K562 (cell line): ENCODE data around the gene PAF1. TPM values are rescaled to one million over a fixed set of nuclear protein-coding genes. Genes with fewer than 3 reads are reported as not detected.

ENCODE experiments used
- CHD2 ChIP-seq: IDR thresholded peaks from 2 replicates; pipeline ENCODE4 v1.6.1; 2011; ENCODE audit warnings: low read depth, low read length
- HDAC2 ChIP-seq: fragments of 450-650 bp; IDR thresholded peaks from 2 replicates; pipeline ENCODE4 v1.6.1; 2016; ENCODE audit warnings: mild to moderate bottlenecking
- MCM2 ChIP-seq: fragments of 450-650 bp; IDR thresholded peaks from 2 replicates; pipeline ENCODE4 v1.6.1; 2017; ENCODE audit warnings: low read depth, mild to moderate bottlenecking
- PHF8 ChIP-seq: fragments of 200-600 bp; sonication (generic); IDR thresholded peaks from 2 replicates; pipeline ENCODE4 v1.6.1; 2012; ENCODE audit warnings: mixed run types, mild to moderate bottlenecking, inconsistent platforms, low read length, moderate library complexity, borderline replicate concordance
- RBM17 ChIP-seq: fragments of 200-400 bp; formaldehyde crosslinking; IDR thresholded peaks from 2 replicates; pipeline ENCODE4 v1.6.1; 2017; ENCODE audit warnings: low read depth, mild to moderate bottlenecking, low read length, borderline replicate concordance
- TAL1 ChIP-seq: fragments of 450-650 bp; IDR thresholded peaks from 2 replicates; pipeline ENCODE4 v1.6.1; 2016; ENCODE audit warnings: mild to moderate bottlenecking
- ZBTB17 ChIP-seq: fragments of 450-650 bp; formaldehyde crosslinking; IDR thresholded peaks from 2 replicates; pipeline ENCODE4 v1.4.0; 2020; ENCODE audit warnings: mild to moderate bottlenecking
- ZBTB26 ChIP-seq: fragments of 450-650 bp; formaldehyde crosslinking; IDR thresholded peaks from 2 replicates; pipeline ENCODE4 v1.4.0; 2022; ENCODE audit warnings: missing genetic modification characterization
- ZNF212 ChIP-seq: fragments of 450-650 bp; formaldehyde crosslinking; IDR thresholded peaks from 2 replicates; pipeline ENCODE4 v1.4.0; 2020; ENCODE audit warnings: mild to moderate bottlenecking
- ZNF639 ChIP-seq, 2 experiments: fragments of 200-800 bp in 1 of 2; sonication (Bioruptor generic) in 1 of 2; sonication (generic) in 1 of 2; formaldehyde crosslinking in 1 of 2; IDR thresholded peaks in 1 of 2; conservative IDR thresholded peaks in 1 of 2; 2 replicates each; pipeline versions ENCODE4 v1.5.0 to v1.6.1; 2016 to 2020; ENCODE audit warnings: missing compliant biosample characterization in 1 of 2, missing genetic modification characterization in 1 of 2, missing genetic modification reagents in 1 of 2
- ZNF696 ChIP-seq: fragments of 250-450 bp; sonication (Bioruptor Pico); conservative IDR thresholded peaks from 2 replicates; pipeline ENCODE4 v1.4.0; 2020; ENCODE audit warnings: mild to moderate bottlenecking, moderate library complexity
- ZNF76 ChIP-seq: fragments of 250-450 bp; sonication (Bioruptor Pico); IDR thresholded peaks from 2 replicates; pipeline ENCODE4 v1.4.0; 2020; ENCODE audit warnings: mild to moderate bottlenecking, moderate library complexity, borderline replicate concordance
- polyA plus RNA-seq, 8 experiments: library from polyadenylated mRNA; depleted of rRNA in 4 of 8; stranded (reverse) in 5 of 8; unstranded in 3 of 8; fragments of >200 nt; fragmentation: Nextera tagmentation in 2 of 8; fragmentation: Illumina TruSeq in 1 of 8; extraction: Ambion mirVana in 2 of 8; extraction: Trizol in 1 of 8; gene quantifications; 2 replicates each; pipeline versions ENCODE4 v1.2.1 to v1.2.3, GENCODE V29; 2011 to 2014; ENCODE audit warnings: inconsistent platforms in 1 of 8, missing spikeins in 1 of 8
- total RNA-seq, 7 experiments: library from RNA; depleted of rRNA in 6 of 7; stranded (reverse); fragments of >200 nt in 6 of 7; fragmentation: Illumina TruSeq in 2 of 7; extraction: Trizol in 2 of 7; gene quantifications; 2 replicates each; pipeline versions ENCODE4 v1.2.1 to v1.2.3, GENCODE V29; 2011 to 2021; ENCODE audit warnings: low replicate concordance in 1 of 7
- TF ChIP-seq, protein P1 (sequence below): fragments of 250-450 bp; sonication (Bioruptor Pico); IDR thresholded peaks from 2 replicates; pipeline ENCODE4 v1.5.0; 2021; ENCODE audit warnings: mild to moderate bottlenecking, moderate library complexity
- TF ChIP-seq, protein P2 (sequence below), 2 experiments: IDR thresholded peaks; 2 replicates each; pipeline ENCODE4 v1.6.1; 2011; ENCODE audit warnings: borderline replicate concordance in 1 of 2, control low read depth in 1 of 2, low read depth in 1 of 2, low read length in 1 of 2, mild to moderate bottlenecking in 1 of 2, mixed read lengths in 1 of 2, moderate library complexity in 1 of 2; ENCODE audit not compliant: insufficient read depth in 1 of 2, insufficient read length in 1 of 2, poor library complexity in 1 of 2, severe bottlenecking in 1 of 2; ENCODE audit errors: extremely low read depth in 1 of 2
- TF ChIP-seq, protein P3 (sequence below): sonication (generic); formaldehyde crosslinking; IDR thresholded peaks from 2 replicates; pipeline ENCODE4 v1.4.0; 2020; ENCODE audit warnings: mild to moderate bottlenecking, missing genetic modification reagents

The PAF1 gene
- total and polyA plus RNA-seq, 9 of the 15 experiments (the other 6 are each of a cell fraction or from before 2014, with no cell fraction given), result 1.5 to 45.0 (median 33.8) TPM

- TF ChIP-seq, protein P1, sequence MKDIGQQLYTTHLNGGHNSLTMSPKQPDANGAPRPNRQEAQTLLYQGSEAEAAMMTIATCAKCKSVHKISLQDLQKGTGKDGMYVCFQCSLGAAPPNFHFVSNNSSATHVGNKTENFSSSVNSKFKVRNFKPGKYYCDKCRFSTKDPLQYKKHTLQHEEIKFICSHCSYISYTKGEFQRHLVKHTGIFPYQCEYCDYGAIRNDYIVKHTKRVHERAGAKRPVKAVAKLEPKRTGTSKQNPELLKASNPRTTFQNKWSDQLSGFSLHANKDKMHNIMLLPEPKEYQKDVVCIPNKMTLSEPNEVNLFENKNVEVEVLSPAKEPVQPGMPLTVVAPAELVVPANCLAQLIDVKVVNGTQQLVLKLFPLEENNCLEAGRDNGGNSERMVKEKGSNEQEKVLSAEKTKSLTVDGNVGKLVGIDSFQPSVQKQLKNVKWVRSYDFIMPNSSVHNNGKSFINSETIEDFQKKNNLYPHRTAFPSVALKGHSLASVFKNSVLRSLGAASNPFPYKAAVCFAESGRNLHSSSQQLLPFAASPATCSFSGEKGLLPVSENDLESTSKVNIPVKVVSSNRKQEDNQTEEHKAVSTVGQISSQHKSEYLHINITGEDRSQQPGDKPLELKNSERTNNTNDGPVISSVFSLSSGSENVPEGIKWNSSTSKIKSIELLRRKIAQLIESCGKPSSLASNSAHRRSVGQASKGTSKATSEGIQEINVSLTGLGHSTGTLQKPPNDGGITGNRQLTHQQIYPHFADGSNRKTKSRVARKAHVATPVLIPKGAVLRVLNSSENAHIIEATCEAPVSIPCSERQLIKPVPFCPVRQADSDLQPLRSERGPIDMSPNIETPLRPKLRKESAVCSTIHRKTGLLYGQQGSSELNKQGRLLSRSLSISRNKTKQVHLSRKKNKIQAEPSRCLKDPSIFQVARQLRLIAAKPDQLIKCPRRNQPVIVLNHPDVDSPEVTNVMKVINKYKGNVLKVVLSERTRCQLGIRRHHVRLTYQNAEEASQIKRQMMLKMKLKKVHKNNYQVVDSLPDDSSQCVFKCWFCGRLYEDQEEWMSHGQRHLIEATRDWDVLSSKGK (CRISPR knock-in tag), result no peak
- no peak for TF ChIP-seq HDAC2
- TF ChIP-seq CHD2, result peak; percentile 75
- TF ChIP-seq ZNF696 (CRISPR knock-in tag), result no peak
- no peak for TF ChIP-seq RBM17
- TF ChIP-seq PHF8, result peak; percentile 59; the same call in 1 of the 2 replicates
- no peak for TF ChIP-seq ZNF76 (CRISPR knock-in tag)
- TF ChIP-seq ZBTB26 (CRISPR knock-in tag), result peak; percentile 70
- TF ChIP-seq ZNF639 (CRISPR knock-in tag; conservative IDR thresholded peaks at IDR 0.05 in 1 of 2, IDR thresholded peaks at IDR 0.05 in 1 of 2), result peak in 1 of 2 experiments; percentile 81; a peak in 1 of 4 replicates
- TF ChIP-seq ZNF212 (CRISPR knock-in tag), result no peak
- TF ChIP-seq, protein P2, sequence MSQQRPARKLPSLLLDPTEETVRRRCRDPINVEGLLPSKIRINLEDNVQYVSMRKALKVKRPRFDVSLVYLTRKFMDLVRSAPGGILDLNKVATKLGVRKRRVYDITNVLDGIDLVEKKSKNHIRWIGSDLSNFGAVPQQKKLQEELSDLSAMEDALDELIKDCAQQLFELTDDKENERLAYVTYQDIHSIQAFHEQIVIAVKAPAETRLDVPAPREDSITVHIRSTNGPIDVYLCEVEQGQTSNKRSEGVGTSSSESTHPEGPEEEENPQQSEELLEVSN (IDR thresholded peaks at IDR 0.05; ENCODE audit: borderline replicate concordance in 1 of 2, extremely low read depth in 1 of 2, insufficient read depth in 1 of 2, insufficient read length in 1 of 2, low read depth in 1 of 2, low read length in 1 of 2, poor library complexity in 1 of 2, severe bottlenecking in 1 of 2), result peak; percentile 28 to 58
- peak; percentile 44; the same call in 1 of the 2 replicates for TF ChIP-seq ZBTB17
- peak; percentile 10; the same call in 1 of the 2 replicates for TF ChIP-seq TAL1
- TF ChIP-seq, protein P3, sequence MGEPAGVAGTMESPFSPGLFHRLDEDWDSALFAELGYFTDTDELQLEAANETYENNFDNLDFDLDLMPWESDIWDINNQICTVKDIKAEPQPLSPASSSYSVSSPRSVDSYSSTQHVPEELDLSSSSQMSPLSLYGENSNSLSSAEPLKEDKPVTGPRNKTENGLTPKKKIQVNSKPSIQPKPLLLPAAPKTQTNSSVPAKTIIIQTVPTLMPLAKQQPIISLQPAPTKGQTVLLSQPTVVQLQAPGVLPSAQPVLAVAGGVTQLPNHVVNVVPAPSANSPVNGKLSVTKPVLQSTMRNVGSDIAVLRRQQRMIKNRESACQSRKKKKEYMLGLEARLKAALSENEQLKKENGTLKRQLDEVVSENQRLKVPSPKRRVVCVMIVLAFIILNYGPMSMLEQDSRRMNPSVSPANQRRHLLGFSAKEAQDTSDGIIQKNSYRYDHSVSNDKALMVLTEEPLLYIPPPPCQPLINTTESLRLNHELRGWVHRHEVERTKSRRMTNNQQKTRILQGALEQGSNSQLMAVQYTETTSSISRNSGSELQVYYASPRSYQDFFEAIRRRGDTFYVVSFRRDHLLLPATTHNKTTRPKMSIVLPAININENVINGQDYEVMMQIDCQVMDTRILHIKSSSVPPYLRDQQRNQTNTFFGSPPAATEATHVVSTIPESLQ (CRISPR knock-in tag), result peak; percentile 75; the same call in 1 of the 2 replicates
- TF ChIP-seq MCM2, result no peak
Measured at GRCh38 chr19:39390751-39391437, at the start of gene PAF1, which contains the start of gene MED29 (continued).
